Osteocyte (in vitro differentiated cells): ENCODE measurements around the gene HPX. TPM values are rescaled to one million over a fixed set of nuclear protein-coding genes. Genes with fewer than 3 reads are reported as not detected.

Experiments used
- DNase-seq: peaks from one replicate; pipeline ENCODE4 v3.0.0; 2021; ENCODE audit warnings: mixed read lengths; ENCODE audit not compliant: unreplicated experiment; ENCODE audit errors: extremely low spot score
- H3K27ac Mint-ChIP-seq: one replicate; pipeline ENCODE4 v1.8.0; 2021; ENCODE audit warnings: mild to moderate bottlenecking, mixed read lengths; ENCODE audit not compliant: unreplicated experiment
- H3K27me3 Mint-ChIP-seq: one replicate; pipeline ENCODE4 v1.8.0; 2021; ENCODE audit warnings: mixed read lengths; ENCODE audit not compliant: unreplicated experiment
- H3K36me3 Mint-ChIP-seq: one replicate; pipeline ENCODE4 v1.8.0; 2021; ENCODE audit warnings: mixed read lengths; ENCODE audit not compliant: unreplicated experiment
- H3K4me1 Mint-ChIP-seq: one replicate; pipeline ENCODE4 v1.8.0; 2021; ENCODE audit warnings: mixed read lengths; ENCODE audit not compliant: unreplicated experiment
- H3K4me3 Mint-ChIP-seq: one replicate; pipeline ENCODE4 v1.8.0; 2021; ENCODE audit warnings: mild to moderate bottlenecking, moderate library complexity, mixed read lengths; ENCODE audit not compliant: unreplicated experiment
- H3K9me3 Mint-ChIP-seq: one replicate; pipeline ENCODE4 v1.8.0; 2021; ENCODE audit warnings: mixed read lengths; ENCODE audit not compliant: unreplicated experiment
- CTCF ChIP-seq: fragments of 200-600 bp; sonication (generic); IDR thresholded peaks from 2 replicates; pipeline ENCODE4 v1.5.0; 2021; ENCODE audit warnings: antibody characterized with exemption, mild to moderate bottlenecking, moderate library complexity
- total RNA-seq: library from RNA; stranded (reverse); gene quantifications from 2 replicates; pipeline ENCODE4 v1.2.1, GENCODE V29; 2021

The HPX gene
- total RNA-seq, 1 donor from 2014 or later = 1.9 TPM

GRCh38 chr11:6456361-6457073 is 15.7 kb upstream of the HPX start:
- DNase-seq = no peak
- H3K27ac Mint-ChIP-seq = no peak overlapping the region
- H3K4me1 Mint-ChIP-seq = no peaks in the 10 kb centered on the region
- H3K27me3 Mint-ChIP-seq = no peaks in the 10 kb centered on the region
- TF ChIP-seq CTCF = no peak
- no peaks in the 10 kb centered on the region for H3K9me3 Mint-ChIP-seq
- H3K4me3 Mint-ChIP-seq = no peak overlapping the region
- H3K36me3 Mint-ChIP-seq = peaks cover 33% of the 10 kb centered on the region

GRCh38 chr11:6455070-6455469 is 14.3 kb upstream of the HPX start:
- no peaks in the 10 kb centered on the region for H3K9me3 Mint-ChIP-seq
- H3K36me3 Mint-ChIP-seq = peaks cover 28% of the 10 kb centered on the region
- TF ChIP-seq CTCF = no peak

DNA sequence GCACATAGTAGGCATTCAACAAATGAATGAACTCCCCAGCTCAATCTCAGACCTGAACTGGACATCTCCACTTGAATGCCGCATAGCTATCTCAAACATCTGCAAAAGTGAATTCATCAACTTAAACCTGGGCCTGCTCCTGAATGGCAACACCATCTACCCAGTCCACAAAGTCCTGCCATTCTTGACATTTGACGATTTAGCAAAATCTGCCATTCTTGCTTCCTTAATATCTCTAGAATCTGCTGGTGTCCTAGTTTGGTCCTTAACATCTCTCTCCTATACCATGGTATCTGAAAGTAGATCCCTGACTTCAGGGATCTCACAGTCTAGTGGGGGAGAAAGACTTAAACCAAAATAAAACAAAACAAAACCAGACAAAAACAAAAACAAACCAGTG is 12.4 kb upstream of the HPX start:
- Mint-ChIP-seq H3K4me3 (no peak overlapping the region), H3K27me3 (no peaks in the 10 kb centered on the region), H3K36me3 (peaks cover 24% of the 10 kb centered on the region), H3K4me1 (no peaks in the 10 kb centered on the region), H3K27ac (no peak overlapping the region), H3K9me3 (no peaks in the 10 kb centered on the region)
- DNase-seq = no peak
- TF ChIP-seq CTCF = no peak

More at GRCh38 chr11:6455070-6455469, 14.3 kb upstream of the HPX start:
- Mint-ChIP-seq H3K27ac (no peak overlapping the region), H3K4me1 (no peaks in the 10 kb centered on the region), H3K4me3 (no peak overlapping the region), H3K27me3 (no peaks in the 10 kb centered on the region)
- no peak for DNase-seq

GRCh38 chr11:6452219-6452618 is 11.4 kb upstream of the HPX start:
- Mint-ChIP-seq H3K4me3 (no peak overlapping the region), H3K36me3 (peaks cover 24% of the 10 kb centered on the region), H3K4me1 (no peaks in the 10 kb centered on the region), H3K27ac (no peak overlapping the region), H3K9me3 (no peaks in the 10 kb centered on the region), H3K27me3 (no peaks in the 10 kb centered on the region)
- no peak for TF ChIP-seq CTCF
- no peak for DNase-seq

- Mint-ChIP-seq H3K36me3 (peaks cover 9% of the 10 kb centered on the region), H3K4me3 (no peak overlapping the region), H3K27me3 (no peaks in the 10 kb centered on the region), H3K27ac (no peak overlapping the region), H3K4me1 (no peaks in the 10 kb centered on the region), H3K9me3 (no peaks in the 10 kb centered on the region)
- no peak for TF ChIP-seq CTCF
- DNase-seq = no peak
Observed at GRCh38 chr11:6448574-6448973, 7.8 kb upstream of the HPX start.
